Transverse colon (tissue), 4 donors: ENCODE results near the gene VEGFB. TPM values are rescaled to one million over a fixed set of nuclear protein-coding genes. Genes with fewer than 3 reads are reported as not detected.

Source experiments
- DNase-seq: peaks from one replicate; pipeline ENCODE4 v3.0.0-alpha.2; 2019
- H3K27ac ChIP-seq, 4 donors: fragments of 200-600 bp; sonication (generic); 2 replicates each; pipeline ENCODE4 v1.5.1; 2016 to 2018; ENCODE audit warnings: inconsistent platforms in 4 of 4
- H3K27me3 ChIP-seq: fragments of 200-600 bp; sonication (generic); 2 replicates; pipeline ENCODE4 v1.5.1; 2017; ENCODE audit warnings: inconsistent platforms
- H3K36me3 ChIP-seq, 4 donors: fragments of 200-600 bp; sonication (generic); 2 replicates each; pipeline ENCODE4 v1.5.1; 2017 to 2019; ENCODE audit warnings: inconsistent platforms in 4 of 4
- H3K4me1 ChIP-seq, 4 donors: fragments of 200-600 bp; sonication (generic); 2 replicates each; pipeline ENCODE4 v1.5.1; 2017 to 2020; ENCODE audit warnings: inconsistent platforms in 4 of 4
- H3K4me3 ChIP-seq, 4 donors: fragments of 200-600 bp; sonication (generic); 1 replicate in 1 of 4; 2 replicates in 3 of 4; pipeline versions ENCODE4 v1.5.1 to v1.6.1; 2017 to 2019; ENCODE audit warnings: inconsistent platforms in 4 of 4
- H3K9me3 ChIP-seq, 2 donors: fragments of 200-600 bp; sonication (generic); 2 replicates each; pipeline ENCODE4 v1.5.1; 2017 to 2019; ENCODE audit warnings: inconsistent platforms in 2 of 2
- CTCF ChIP-seq, 5 experiments: fragments of 200-600 bp in 3 of 5; fragments of 450-650 bp in 2 of 5; sonication (generic) in 3 of 5; IDR thresholded peaks; 1 replicate in 2 of 5; 2 replicates in 3 of 5; pipeline ENCODE4 v1.5.1; 2016 to 2017; ENCODE audit warnings: antibody characterized with exemption in 5 of 5, inconsistent platforms in 3 of 5, mild to moderate bottlenecking in 2 of 5, moderate library complexity in 1 of 5
- EP300 ChIP-seq: sonication (generic); formaldehyde crosslinking; IDR thresholded peaks from one replicate; pipeline ENCODE4 v1.6.1; 2017; ENCODE audit warnings: antibody characterized with exemption, low read depth
- POLR2A ChIP-seq: fragments of 450-650 bp; IDR thresholded peaks from one replicate; pipeline ENCODE4 v1.6.1; 2016; ENCODE audit warnings: antibody characterized with exemption, mild to moderate bottlenecking, moderate library complexity
- POLR2AphosphoS5 ChIP-seq, 3 donors: sonication (generic); formaldehyde crosslinking; IDR thresholded peaks; one replicate each; pipeline ENCODE4 v1.6.1; 2016; ENCODE audit warnings: antibody characterized with exemption in 3 of 3
- WGBS, 2 donors: methylation state at CpG; one replicate each; pipeline ENCODE4 v1.1.5; 2018; ENCODE audit warnings: low coverage in 1 of 2; 5-methylcytosine and 5-hydroxymethylcytosine counted together
- in situ Hi-C, 4 donors: fragments of 200-750 bp; cut with MboI; loops; one replicate each; pipeline versions ENCODE4 v1.15.0 to v1.15.1; 2017; ENCODE audit warnings: low sequenced_read_pairs in 3 of 4, low pct_ligation_motif_present in 1 of 4, low pct_unique_long_range_greater_than_20kb in 1 of 4
- intact Hi-C: fragments of 100-400 bp; cut with DNase I; formaldehyde crosslinking; loops from one replicate; pipeline ENCODE4 v1.15.1; 2023; ENCODE audit warnings: low total_unique reads
- total RNA-seq, 4 donors: library from RNA; depleted of rRNA; stranded (reverse); fragments of >200 nt; gene quantifications; one replicate each; pipeline ENCODE4 v1.1.0, GENCODE V29; 2016

Gene VEGFB
- total RNA-seq, 4 donors from 2014 or later: 34.0 to 84.9 (median 36.8) TPM

DNA sequence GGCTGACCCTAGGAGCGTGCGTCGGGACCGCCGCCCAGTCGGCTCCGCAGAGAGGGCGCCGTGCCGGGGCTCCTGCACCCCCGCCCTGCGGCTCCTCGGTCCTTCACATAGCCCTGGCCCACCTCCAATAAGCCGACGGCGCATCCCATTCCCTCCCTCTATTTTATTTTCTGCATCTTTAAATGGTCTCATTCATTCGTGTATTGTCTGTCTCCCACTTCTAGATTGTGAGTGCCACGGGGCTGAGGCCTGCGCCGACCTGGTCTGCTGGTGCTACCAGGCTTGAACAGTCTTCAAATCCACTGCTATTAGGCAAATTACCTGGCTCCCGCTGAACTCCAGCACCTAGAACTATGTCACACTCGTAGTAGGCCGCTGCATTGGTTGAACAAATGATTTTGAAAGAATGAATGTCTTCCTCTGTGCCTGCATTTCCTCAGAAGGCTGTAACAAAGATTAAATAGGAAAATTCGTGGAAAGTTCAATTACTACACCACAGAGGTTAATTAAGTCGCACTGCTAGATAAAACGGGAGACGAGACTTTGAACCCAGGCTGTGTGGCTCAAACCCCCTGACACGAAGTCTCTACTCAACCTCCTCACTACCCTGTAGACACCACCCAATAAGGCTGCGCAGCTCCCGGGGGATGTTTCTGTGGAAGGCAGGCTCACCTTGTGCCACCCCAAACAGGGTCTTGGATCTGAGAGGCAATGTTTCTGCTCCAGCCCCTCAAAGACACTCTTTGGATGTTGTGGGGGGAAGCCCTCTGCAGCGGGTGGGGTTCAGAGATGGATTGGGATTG is 13.5 kb downstream of the VEGFB start:
- intact Hi-C loops: no loop called here
- Histone ChIP-seq H3K27me3 (no peaks in the 10 kb centered on the region), H3K9me3 (no peaks in the 10 kb centered on the region), H3K27ac (peak overlapping the region; percentile 90 to 99 (median 94)), H3K4me1 (peaks cover 21 to 50% (median 42%) of the 10 kb centered on the region in 4 donors), H3K4me3 (peak overlapping the region; percentile 12 to 68 (median 64)), H3K36me3 (no peaks in the 10 kb centered on the region)
- peak; percentile 29 for DNase-seq
- TF ChIP-seq POLR2A (no peak), CTCF (IDR thresholded peaks at IDR 0.05) (no peak), POLR2AphosphoS5 (IDR thresholded peaks at IDR 0.05) (no peak), EP300 (no peak)
- WGBS, 2 donors: 43 to 50% methylated on average over 12 to 31 of the region's 31 CpGs
- in situ Hi-C loops: no loop called here

DNA sequence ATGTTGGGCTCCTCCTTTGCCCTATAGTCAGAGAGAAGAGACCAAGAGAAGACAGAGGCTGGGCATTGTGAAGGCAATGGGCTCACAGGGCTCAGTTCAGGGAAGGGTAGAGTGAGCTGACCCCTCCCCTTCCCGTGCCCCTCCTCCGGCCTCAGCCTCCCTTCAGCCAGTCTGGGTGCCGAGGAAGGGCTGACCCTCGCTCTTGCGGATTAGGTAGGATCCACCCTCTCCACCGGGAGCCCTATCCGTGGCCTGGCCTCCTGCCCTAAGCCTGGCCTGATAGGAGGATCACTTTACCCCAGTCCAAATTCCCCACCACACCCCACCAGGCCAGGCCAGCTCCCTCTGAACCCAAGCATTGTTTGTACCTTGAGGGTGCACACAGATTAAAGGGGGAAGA is 14.2 kb downstream of the VEGFB start:
- no peaks in the 10 kb centered on the region for H3K27me3 ChIP-seq
- H3K9me3 ChIP-seq: no peaks in the 10 kb centered on the region
- H3K4me3 ChIP-seq: no peak overlapping the region
- intact Hi-C loops: no loop called here
- no peaks in the 10 kb centered on the region for H3K36me3 ChIP-seq
- in situ Hi-C loops: no loop called here
- peaks cover 21 to 50% (median 43%) of the 10 kb centered on the region in 4 donors for H3K4me1 ChIP-seq
- TF ChIP-seq EP300 (no peak), POLR2A (no peak), POLR2AphosphoS5 (IDR thresholded peaks at IDR 0.05) (no peak), CTCF (IDR thresholded peaks at IDR 0.05) (no peak)
- WGBS, 2 donors: 78% methylated on average over 7 of the region's 7 CpGs; no CpG with 5 or more reads in 1 of the 2 donors
- peak; percentile 11 for DNase-seq
- no peak overlapping the region for H3K27ac ChIP-seq

DNA sequence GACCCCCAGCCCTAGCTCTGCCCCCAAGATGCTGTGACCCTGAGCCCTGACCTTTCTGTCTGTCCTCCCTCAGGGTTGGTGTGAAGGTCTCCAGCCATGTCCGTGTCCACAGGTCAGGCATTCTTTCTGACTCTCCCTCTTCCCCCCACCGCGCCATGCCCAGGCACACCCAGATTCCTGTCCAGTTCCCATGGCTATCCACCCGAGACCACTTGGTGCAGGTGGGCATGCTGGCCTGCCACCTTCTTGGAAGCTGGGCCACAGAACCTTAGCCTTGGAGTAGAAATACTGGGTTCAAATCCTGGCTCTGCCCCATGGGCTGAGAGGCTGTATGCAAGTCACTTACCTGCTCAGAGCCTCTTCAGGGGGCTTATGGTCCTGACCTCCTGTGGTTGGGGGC is 14.7 kb downstream of the VEGFB start:
- H3K27ac ChIP-seq: no peak overlapping the region
- no peak for TF ChIP-seq POLR2A
- no peak for TF ChIP-seq CTCF (IDR thresholded peaks at IDR 0.05)
- TF ChIP-seq EP300: no peak
- TF ChIP-seq POLR2AphosphoS5 (IDR thresholded peaks at IDR 0.05): no peak
- no peaks in the 10 kb centered on the region for H3K36me3 ChIP-seq
- H3K27me3 ChIP-seq: no peaks in the 10 kb centered on the region
- H3K4me3 ChIP-seq: no peak overlapping the region
- H3K9me3 ChIP-seq: no peaks in the 10 kb centered on the region
- intact Hi-C loops: no loop called here
- WGBS, 2 donors: 95% methylated on average over 4 of the region's 4 CpGs; no CpG with 5 or more reads in 1 of the 2 donors
- in situ Hi-C loops: no loop called here
- no peak for DNase-seq
- H3K4me1 ChIP-seq: peaks cover 21 to 52% (median 44%) of the 10 kb centered on the region in 4 donors

DNA sequence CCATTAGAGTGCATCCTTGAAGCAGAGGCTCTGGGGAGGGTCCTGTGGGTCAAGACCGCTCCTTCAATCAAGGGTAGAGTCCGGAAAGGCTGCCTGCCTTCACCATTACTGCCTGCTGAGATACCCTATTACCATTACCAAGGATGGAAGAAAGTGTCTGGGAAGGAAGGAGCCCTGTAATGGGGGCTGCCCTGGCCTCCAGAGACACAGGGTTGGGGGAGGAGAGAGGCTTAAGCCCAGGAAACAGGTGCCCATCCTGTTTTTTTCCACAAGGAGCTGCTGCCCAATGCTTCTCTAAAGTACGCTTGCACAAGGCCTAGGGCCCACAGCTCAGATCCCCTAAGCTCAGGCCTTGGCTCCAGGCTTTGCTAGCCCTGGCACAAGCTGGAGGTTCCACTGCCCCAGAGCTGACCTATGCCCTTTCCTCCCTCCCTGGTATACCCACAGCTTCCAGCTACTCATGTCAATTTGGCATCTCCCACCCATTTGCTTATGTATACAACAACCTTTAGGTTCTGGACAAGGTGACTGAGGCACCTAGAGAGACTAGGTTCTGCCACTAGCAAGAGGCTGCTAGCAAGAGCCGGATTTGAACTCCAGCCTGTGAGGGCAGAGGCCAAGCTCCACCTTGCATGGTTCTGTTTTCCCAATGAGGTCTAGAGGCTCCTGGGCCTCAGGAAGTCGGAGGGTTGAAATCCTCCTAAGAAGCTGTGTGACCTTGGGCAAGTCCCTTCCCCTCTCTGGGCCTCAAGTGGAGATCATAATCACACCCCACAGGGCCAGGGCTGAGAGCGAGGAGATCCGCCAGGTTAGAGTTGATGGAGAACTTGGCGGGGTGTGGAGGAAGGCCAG is 15.4 kb downstream of the VEGFB start:
- peaks cover 19 to 55% (median 42%) of the 10 kb centered on the region in 4 donors for H3K4me1 ChIP-seq

More for the DNA sequence above, 15.4 kb downstream of the VEGFB start:
- in situ Hi-C loops: no loop called here
- Histone ChIP-seq H3K9me3 (no peaks in the 10 kb centered on the region), H3K4me3 (no peak overlapping the region), H3K36me3 (peaks cover 0 to 2% (median 0%) of the 10 kb centered on the region in 4 donors), H3K27me3 (no peaks in the 10 kb centered on the region), H3K27ac (no peak overlapping the region)
- 81 to 100% methylated on average over 1 to 8 of the region's 8 CpGs for WGBS, 2 donors
- no peak for TF ChIP-seq POLR2AphosphoS5 (IDR thresholded peaks at IDR 0.05)
- intact Hi-C loops: loop anchor here (5.0 kb wide), 1 partner anchor 53 kb away; the partner anchor contains the start of gene CATSPERZ
- no peak for DNase-seq
